Testis (tissue), 2 donors: Measurements from ENCODE around the gene ZNF84.

Experiments
- POLR2A ChIP-seq: fragments of 450-650 bp; IDR thresholded peaks from one replicate; pipeline ENCODE4 v1.6.1; 2017; ENCODE audit warnings: antibody characterized with exemption, mild to moderate bottlenecking, moderate library complexity
- TF ChIP-seq, protein P1 (sequence below), 3 experiments: fragments of 450-650 bp in 2 of 3; fragments of 200-600 bp in 1 of 3; sonication (generic) in 1 of 3; IDR thresholded peaks; one replicate each; pipeline ENCODE4 v1.5.1; 2016 to 2019; ENCODE audit warnings: antibody characterized with exemption in 3 of 3, mild to moderate bottlenecking in 2 of 3, moderate library complexity in 1 of 3

DNA sequence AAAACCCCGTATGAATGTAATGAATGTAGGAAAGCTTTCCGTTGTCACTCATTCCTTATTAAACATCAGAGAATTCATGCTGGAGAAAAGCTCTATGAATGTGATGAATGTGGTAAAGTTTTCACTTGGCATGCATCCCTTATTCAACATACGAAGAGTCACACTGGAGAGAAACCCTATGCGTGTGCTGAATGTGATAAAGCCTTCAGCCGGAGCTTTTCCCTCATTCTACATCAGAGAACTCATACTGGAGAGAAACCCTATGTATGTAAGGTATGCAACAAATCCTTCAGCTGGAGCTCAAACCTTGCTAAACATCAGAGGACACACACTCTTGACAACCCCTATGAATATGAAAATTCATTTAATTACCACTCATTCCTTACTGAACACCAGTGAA lies 68.9 kb downstream of the ZNF84 start:
- TF ChIP-seq, protein P1, sequence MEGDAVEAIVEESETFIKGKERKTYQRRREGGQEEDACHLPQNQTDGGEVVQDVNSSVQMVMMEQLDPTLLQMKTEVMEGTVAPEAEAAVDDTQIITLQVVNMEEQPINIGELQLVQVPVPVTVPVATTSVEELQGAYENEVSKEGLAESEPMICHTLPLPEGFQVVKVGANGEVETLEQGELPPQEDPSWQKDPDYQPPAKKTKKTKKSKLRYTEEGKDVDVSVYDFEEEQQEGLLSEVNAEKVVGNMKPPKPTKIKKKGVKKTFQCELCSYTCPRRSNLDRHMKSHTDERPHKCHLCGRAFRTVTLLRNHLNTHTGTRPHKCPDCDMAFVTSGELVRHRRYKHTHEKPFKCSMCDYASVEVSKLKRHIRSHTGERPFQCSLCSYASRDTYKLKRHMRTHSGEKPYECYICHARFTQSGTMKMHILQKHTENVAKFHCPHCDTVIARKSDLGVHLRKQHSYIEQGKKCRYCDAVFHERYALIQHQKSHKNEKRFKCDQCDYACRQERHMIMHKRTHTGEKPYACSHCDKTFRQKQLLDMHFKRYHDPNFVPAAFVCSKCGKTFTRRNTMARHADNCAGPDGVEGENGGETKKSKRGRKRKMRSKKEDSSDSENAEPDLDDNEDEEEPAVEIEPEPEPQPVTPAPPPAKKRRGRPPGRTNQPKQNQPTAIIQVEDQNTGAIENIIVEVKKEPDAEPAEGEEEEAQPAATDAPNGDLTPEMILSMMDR (IDR thresholded peaks at IDR 0.05) = no peak
- TF ChIP-seq POLR2A = no peak
